ENCODE data around the gene MKNK2. TPM values are rescaled to one million over a fixed set of nuclear protein-coding genes. Genes with fewer than 3 reads are reported as not detected.

The MKNK2 gene
- total RNA-seq, 1 donor from 2014 or later, result 314 TPM

GRCh38 chr19:2033115-2033824 lies 17.8 kb downstream of the MKNK2 start:
- no peak for TF ChIP-seq CTCF (IDR thresholded peaks at IDR 0.05)
- H3K27ac ChIP-seq, result peak overlapping the region; percentile 89

GRCh38 chr19:2032296-2032941 lies 18.6 kb downstream of the MKNK2 start:
- peak overlapping the region; percentile 89 for H3K27ac ChIP-seq
- H3K4me3 ChIP-seq, result peak overlapping the region; percentile 11
- H3K36me3 ChIP-seq, result no peaks in the 10 kb centered on the region
- peak; percentile 95 for ATAC-seq
- DNase-seq, result peak; percentile 99
- no peak for TF ChIP-seq CTCF (IDR thresholded peaks at IDR 0.05)
- H3K4me1 ChIP-seq, result peaks cover 54% of the 10 kb centered on the region
- intact Hi-C loops (cut with DNase I), result no loop called here
- no peaks in the 10 kb centered on the region for H3K27me3 ChIP-seq
- H3K9me3 ChIP-seq, result peaks cover 4% of the 10 kb centered on the region

More at GRCh38 chr19:2033115-2033824, 17.8 kb downstream of the MKNK2 start:
- Histone ChIP-seq H3K36me3 (peaks cover under 1% of the 10 kb centered on the region), H3K27me3 (no peaks in the 10 kb centered on the region), H3K4me3 (no peak overlapping the region), H3K9me3 (peaks cover 4% of the 10 kb centered on the region), H3K4me1 (peaks cover 45% of the 10 kb centered on the region)
- no peak for DNase-seq
- ATAC-seq, result no peak
- intact Hi-C loops (cut with DNase I), result no loop called here

- intact Hi-C loops (cut with DNase I), result no loop called here
- Histone ChIP-seq H3K4me1 (peaks cover 41% of the 10 kb centered on the region), H3K27me3 (no peaks in the 10 kb centered on the region), H3K27ac (no peak overlapping the region), H3K4me3 (no peak overlapping the region), H3K9me3 (no peaks in the 10 kb centered on the region), H3K36me3 (no peaks in the 10 kb centered on the region)
- no peak for ATAC-seq
- no peak for DNase-seq
- TF ChIP-seq CTCF (IDR thresholded peaks at IDR 0.05), result no peak
Measured at GRCh38 chr19:2027361-2027760, 23.7 kb downstream of the MKNK2 start.

- Histone ChIP-seq H3K9me3 (no peaks in the 10 kb centered on the region), H3K27ac (no peak overlapping the region), H3K36me3 (no peaks in the 10 kb centered on the region), H3K27me3 (no peaks in the 10 kb centered on the region), H3K4me1 (peaks cover 37% of the 10 kb centered on the region), H3K4me3 (no peak overlapping the region)
- TF ChIP-seq CTCF (IDR thresholded peaks at IDR 0.05), result no peak
- ATAC-seq (no peak), DNase-seq (no peak)
- intact Hi-C loops (cut with DNase I), result no loop called here
Measured at GRCh38 chr19:2026770-2027169, 24.3 kb downstream of the MKNK2 start.

- H3K27ac ChIP-seq, result no peak overlapping the region
- H3K4me3 ChIP-seq, result no peak overlapping the region
- DNase-seq (no peak), ATAC-seq (no peak)
- no peaks in the 10 kb centered on the region for H3K9me3 ChIP-seq
- peaks cover 3% of the 10 kb centered on the region for H3K4me1 ChIP-seq
- TF ChIP-seq CTCF (IDR thresholded peaks at IDR 0.05), result no peak
- H3K27me3 ChIP-seq, result no peaks in the 10 kb centered on the region
- no peaks in the 10 kb centered on the region for H3K36me3 ChIP-seq
- intact Hi-C loops (cut with DNase I), result no loop called here
Measured at GRCh38 chr19:2022289-2022688, 28.8 kb downstream of the MKNK2 start.
